Endothelial cell of umbilical vein (primary cell): ENCODE data around the gene ADCY3. TPM values are rescaled to one million over a fixed set of nuclear protein-coding genes. Genes with fewer than 3 reads are reported as not detected.

Source experiments
- BruUV-seq: library from RNA; stranded (reverse); fragments of 400-500 nt; replicated peaks from 2 replicates; lab custom pipeline; 2021; lab: Mats Ljungman, UMichigan
- CTCF ChIA-PET: fragments of 300-600, 350-600 bp; sonication (Branson Sonifier 250); formaldehyde crosslinking; loops from one replicate; lab custom pipeline; 2021; ENCODE audit warnings: antibody characterized with exemption, inconsistent platforms; lab: Charles Lee
- POLR2A ChIA-PET: fragments of 300-600, 350-600 bp; sonication (Branson Sonifier 250); formaldehyde crosslinking; loops from one replicate; lab custom pipeline; 2021; ENCODE audit warnings: antibody characterized with exemption, inconsistent platforms; lab: Charles Lee
- DNase-seq: peaks from one replicate; pipeline ENCODE4 v3.0.0-alpha.2; 2011; ENCODE audit warnings: low read depth, low spot score
- FAIRE-seq: peaks from 2 replicates; lab custom pipeline; 2011; peaks lifted over from hg19 to GRCh38; lab: Jason Lieb, UNC
- H2AFZ ChIP-seq: 2 replicates; pipeline ENCODE4 v1.6.0; 2012; ENCODE audit warnings: low read depth, low read length, control low read depth, inconsistent platforms
- H3K27ac ChIP-seq: 2 replicates; pipeline ENCODE4 v1.5.1; 2011; ENCODE audit warnings: low read depth, mild to moderate bottlenecking, control low read depth, low read length, moderate library complexity; ENCODE audit not compliant: insufficient read depth
- H3K27me3 ChIP-seq, 2 experiments: 2 replicates each; pipeline versions ENCODE4 v1.6.0 to v1.6.1; 2011; ENCODE audit warnings: low read length in 2 of 2, mixed read lengths in 1 of 2; ENCODE audit not compliant: control insufficient read depth in 2 of 2, insufficient read depth in 2 of 2
- H3K36me3 ChIP-seq, 2 experiments: 2 replicates in 1 of 2; 3 replicates in 1 of 2; pipeline ENCODE4 v1.5.1; 2011; ENCODE audit warnings: low read length in 2 of 2, mild to moderate bottlenecking in 1 of 2, moderate library complexity in 1 of 2; ENCODE audit not compliant: control insufficient read depth in 2 of 2, insufficient read depth in 2 of 2; ENCODE audit errors: extremely low read depth in 1 of 2
- H3K4me1 ChIP-seq: 3 replicates; pipeline ENCODE4 v1.5.1; 2011; ENCODE audit warnings: mild to moderate bottlenecking, low read length; ENCODE audit not compliant: control insufficient read depth, insufficient read depth; ENCODE audit errors: extremely low read depth
- H3K4me2 ChIP-seq: 2 replicates; pipeline ENCODE4 v1.6.1; 2011; ENCODE audit warnings: low read length, control low read depth, mixed read lengths; ENCODE audit not compliant: insufficient read depth
- H3K4me3 ChIP-seq, 3 experiments: fragments of 200-600 bp in 1 of 3; sonication (generic), shearing (Covaris generic) in 1 of 3; replicated peaks in 1 of 3; 2 replicates each; pipeline ENCODE4 v1.5.1; 2011 to 2016; ENCODE audit warnings: control low read depth in 3 of 3, low read length in 3 of 3, mild to moderate bottlenecking in 2 of 3, inconsistent platforms in 1 of 3, low read depth in 1 of 3, moderate library complexity in 1 of 3; ENCODE audit not compliant: insufficient read depth in 1 of 3
- H3K79me2 ChIP-seq: 2 replicates; pipeline ENCODE4 v1.6.0; 2012; ENCODE audit warnings: low read length, inconsistent platforms; ENCODE audit not compliant: control insufficient read depth, insufficient read depth
- H3K9ac ChIP-seq: replicated peaks from 2 replicates; pipeline ENCODE3; 2011; ENCODE audit warnings: low read length, control low read depth; ENCODE audit not compliant: insufficient read depth; ENCODE audit errors: extremely low read depth
- H3K9me1 ChIP-seq: replicated peaks from 3 replicates; pipeline ENCODE4 v1.6.0; 2011; ENCODE audit warnings: mild to moderate bottlenecking, low read length; ENCODE audit not compliant: control insufficient read depth, insufficient read depth; ENCODE audit errors: extremely low read depth
- H3K9me3 ChIP-seq: replicated peaks from 2 replicates; pipeline ENCODE4 v1.5.1; 2012; ENCODE audit warnings: low read length, inconsistent platforms; ENCODE audit not compliant: control insufficient read depth, insufficient read depth
- H4K20me1 ChIP-seq: replicated peaks from 2 replicates; pipeline ENCODE3; 2011; ENCODE audit warnings: mild to moderate bottlenecking, low read length; ENCODE audit not compliant: control insufficient read depth, insufficient read depth; ENCODE audit errors: extremely low read depth
- EZH2 ChIP-seq: IDR thresholded peaks from 2 replicates; pipeline ENCODE4 v1.6.1; 2012; ENCODE audit warnings: borderline replicate concordance, low read depth, mild to moderate bottlenecking, moderate library complexity, low read length, inconsistent platforms; ENCODE audit not compliant: severe bottlenecking
- MAX ChIP-seq: IDR thresholded peaks from 2 replicates; pipeline ENCODE4 v1.6.1; 2011; ENCODE audit not compliant: insufficient read depth, insufficient read length
- MYC ChIP-seq: IDR thresholded peaks from one replicate; pipeline ENCODE4 v1.6.1; 2011; ENCODE audit warnings: mild to moderate bottlenecking, low read depth, low read length
- POLR2AphosphoS5 ChIP-seq: IDR thresholded peaks from 2 replicates; pipeline ENCODE4 v1.6.1; 2012; ENCODE audit warnings: low read depth, mild to moderate bottlenecking, control low read depth, low read length, moderate library complexity; ENCODE audit not compliant: insufficient read depth
- dilution Hi-C: fragments of 300-500 bp; cut with MboI; formaldehyde crosslinking; loops from one replicate; pipeline ENCODE4 v1.15.0; 2019; ENCODE audit warnings: low sequenced_read_pairs; ENCODE audit not compliant: extremely low pct_ligation_motif_present
- intact Hi-C: fragments of 100-400 bp; cut with micrococcal nuclease; formaldehyde crosslinking; loops from one replicate; pipeline ENCODE4 v1.10.0; 2022
- polyA plus RNA-seq, 4 experiments: library from polyadenylated mRNA; depleted of rRNA in 3 of 4; stranded (reverse) in 3 of 4; unstranded in 1 of 4; fragments of >200 nt; gene quantifications; 2 replicates each; pipeline versions ENCODE4 v1.2.1 to v1.2.3, GENCODE V29; 2011 to 2012; ENCODE audit warnings: missing spikeins in 1 of 4
- total RNA-seq: library from RNA; stranded (reverse); gene quantifications from 2 replicates; pipeline ENCODE4 v1.2.3, GENCODE V29; 2021
- TF ChIP-seq, protein P1 (sequence below), 2 donors: IDR thresholded peaks; 1 replicate in 1 of 2; 2 replicates in 1 of 2; pipeline ENCODE4 v1.5.1; 2011; ENCODE audit warnings: low read length in 2 of 2, mild to moderate bottlenecking in 2 of 2, moderate library complexity in 2 of 2, control low read depth in 1 of 2, inconsistent platforms in 1 of 2, low read depth in 1 of 2; ENCODE audit not compliant: insufficient read depth in 1 of 2; ENCODE audit errors: extremely low read depth in 1 of 2

ADCY3 gene
- total and polyA plus RNA-seq, 2 donors (not counting 3 experiments of a cell fraction or from before 2014, with no cell fraction given) = 54.0 to 61.3 TPM

DNA sequence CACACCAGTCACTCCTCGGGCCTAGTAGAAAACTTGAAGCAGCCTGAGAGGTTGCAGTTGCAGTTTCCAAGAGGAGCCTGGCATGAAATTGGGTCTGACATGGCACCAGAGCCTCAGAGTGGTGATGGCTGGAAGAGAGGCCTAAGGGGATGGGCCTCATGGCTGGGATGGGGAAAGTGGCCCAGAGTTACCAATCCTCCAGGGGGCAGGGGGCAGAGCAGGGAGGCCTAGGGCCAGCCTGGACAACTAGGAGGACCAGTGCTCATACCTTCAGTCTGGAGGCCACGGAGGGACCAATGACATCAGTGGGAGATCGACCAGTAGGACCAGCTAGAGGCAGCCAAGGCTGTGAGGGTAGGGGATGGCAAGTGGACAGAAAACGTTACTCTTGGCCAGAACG, 15.1 kb upstream of the ADCY3 start:
- CTCF ChIA-PET = interaction anchor here (1.0 to 1.1 kb wide), 3 partner anchors 9 to 40 kb away, joined by 3 to 4 read pairs (median 3); no protein-coding TSS in a partner anchor

More for the DNA sequence above, 15.1 kb upstream of the ADCY3 start:
- H3K79me2 ChIP-seq = no peaks in the 10 kb centered on the region
- H3K27me3 ChIP-seq = peaks cover 0 to 2% of the 10 kb centered on the region in 2 experiments
- POLR2A ChIA-PET = no interaction called here
- H3K9ac ChIP-seq = no peak overlapping the region
- FAIRE-seq (no peak), DNase-seq (no peak)
- dilution Hi-C loops = no loop called here
- TF ChIP-seq EZH2 (no peak), MAX (no peak), POLR2AphosphoS5 (no peak), MYC (no peak)
- TF ChIP-seq, protein P1, sequence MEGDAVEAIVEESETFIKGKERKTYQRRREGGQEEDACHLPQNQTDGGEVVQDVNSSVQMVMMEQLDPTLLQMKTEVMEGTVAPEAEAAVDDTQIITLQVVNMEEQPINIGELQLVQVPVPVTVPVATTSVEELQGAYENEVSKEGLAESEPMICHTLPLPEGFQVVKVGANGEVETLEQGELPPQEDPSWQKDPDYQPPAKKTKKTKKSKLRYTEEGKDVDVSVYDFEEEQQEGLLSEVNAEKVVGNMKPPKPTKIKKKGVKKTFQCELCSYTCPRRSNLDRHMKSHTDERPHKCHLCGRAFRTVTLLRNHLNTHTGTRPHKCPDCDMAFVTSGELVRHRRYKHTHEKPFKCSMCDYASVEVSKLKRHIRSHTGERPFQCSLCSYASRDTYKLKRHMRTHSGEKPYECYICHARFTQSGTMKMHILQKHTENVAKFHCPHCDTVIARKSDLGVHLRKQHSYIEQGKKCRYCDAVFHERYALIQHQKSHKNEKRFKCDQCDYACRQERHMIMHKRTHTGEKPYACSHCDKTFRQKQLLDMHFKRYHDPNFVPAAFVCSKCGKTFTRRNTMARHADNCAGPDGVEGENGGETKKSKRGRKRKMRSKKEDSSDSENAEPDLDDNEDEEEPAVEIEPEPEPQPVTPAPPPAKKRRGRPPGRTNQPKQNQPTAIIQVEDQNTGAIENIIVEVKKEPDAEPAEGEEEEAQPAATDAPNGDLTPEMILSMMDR (IDR thresholded peaks at IDR 0.05; ENCODE audit: extremely low read depth in 1 of 2, insufficient read depth in 1 of 2, low read depth in 1 of 2, low read length in 2 of 2) = no peak
- no TSS peak for BruUV-seq
- H3K27ac ChIP-seq = no peak overlapping the region
- H2AFZ ChIP-seq = no peak overlapping the region
- intact Hi-C loops = no loop called here
- H4K20me1 ChIP-seq = no peaks in the 10 kb centered on the region
- no peak overlapping the region for H3K4me2 ChIP-seq
- no peaks in the 10 kb centered on the region for H3K4me1 ChIP-seq
- H3K4me3 ChIP-seq = no peak overlapping the region
- no peaks in the 10 kb centered on the region for H3K9me3 ChIP-seq
- no peaks in the 10 kb centered on the region for H3K36me3 ChIP-seq
- no peaks in the 10 kb centered on the region for H3K9me1 ChIP-seq
